H1 (cell line): ENCODE measurements around the gene LYPD6B.

Source experiments
- CTBP2 ChIP-seq: IDR thresholded peaks from 2 replicates; pipeline ENCODE4 v1.7.0; 2011; ENCODE audit warnings: borderline replicate concordance, mild to moderate bottlenecking, moderate library complexity, mixed read lengths, low read length; ENCODE audit not compliant: insufficient read depth, insufficient read length
- EGR1 ChIP-seq: IDR thresholded peaks from 2 replicates; pipeline ENCODE4 v1.6.1; 2011; ENCODE audit warnings: low read depth, low read length, borderline replicate concordance
- EP300 ChIP-seq, 2 experiments: IDR thresholded peaks; 1 replicate in 1 of 2; 2 replicates in 1 of 2; pipeline ENCODE4 v1.6.1; 2011 to 2012; ENCODE audit warnings: low read depth in 2 of 2, low read length in 2 of 2, mild to moderate bottlenecking in 2 of 2, borderline replicate concordance in 1 of 2, inconsistent platforms in 1 of 2, moderate library complexity in 1 of 2
- EZH2 ChIP-seq: fragments of 200-600 bp; sonication (generic); IDR thresholded peaks from 2 replicates; pipeline ENCODE4 v1.7.1; 2012; ENCODE audit warnings: low read depth, mild to moderate bottlenecking, moderate library complexity, low read length, inconsistent platforms; ENCODE audit not compliant: severe bottlenecking
- GABPA ChIP-seq: IDR thresholded peaks from 2 replicates; pipeline ENCODE4 v1.6.1; 2011; ENCODE audit warnings: mild to moderate bottlenecking, low read length, moderate library complexity, borderline replicate concordance; ENCODE audit not compliant: insufficient read depth
- KDM4A ChIP-seq: IDR thresholded peaks from one replicate; pipeline ENCODE4 v1.7.1; 2012; ENCODE audit warnings: low read depth, mild to moderate bottlenecking, moderate library complexity, low read length, inconsistent platforms; ENCODE audit not compliant: severe bottlenecking
- MAFK ChIP-seq: IDR thresholded peaks from 2 replicates; pipeline ENCODE4 v1.6.1; 2012; ENCODE audit warnings: low read depth, mild to moderate bottlenecking, improper control_type of control experiment, low read length
- POLR2A ChIP-seq, 2 experiments: IDR thresholded peaks; 1 replicate in 1 of 2; 2 replicates in 1 of 2; pipeline ENCODE4 v1.6.1; 2011; ENCODE audit warnings: low read depth in 2 of 2, low read length in 2 of 2, mild to moderate bottlenecking in 2 of 2; ENCODE audit errors: control extremely low read depth in 1 of 2
- POLR2AphosphoS5 ChIP-seq: IDR thresholded peaks from 2 replicates; pipeline ENCODE4 v1.6.1; 2011; ENCODE audit warnings: low read depth, low read length
- RFX5 ChIP-seq: IDR thresholded peaks from 2 replicates; pipeline ENCODE4 v1.6.1; 2011; ENCODE audit warnings: low read depth, low read length, improper control_type of control experiment, borderline replicate concordance
- SIN3A ChIP-seq, 2 experiments: IDR thresholded peaks in 1 of 2; conservative IDR thresholded peaks in 1 of 2; 2 replicates each; pipeline ENCODE4 v1.6.1; 2011 to 2012; ENCODE audit warnings: low read length in 2 of 2, improper control_type of control experiment in 1 of 2, low read depth in 1 of 2, mild to moderate bottlenecking in 1 of 2
- SP1 ChIP-seq: IDR thresholded peaks from 2 replicates; pipeline ENCODE4 v1.6.1; 2011; ENCODE audit warnings: low read depth, low read length
- TAF1 ChIP-seq: IDR thresholded peaks from 2 replicates; pipeline ENCODE4 v1.6.1; 2011; ENCODE audit warnings: mild to moderate bottlenecking, low read depth, low read length
- TF ChIP-seq, protein P1 (sequence below), 3 experiments: IDR thresholded peaks; 1 replicate in 2 of 3; 2 replicates in 1 of 3; pipeline versions ENCODE4 v1.5.1 to v1.6.1; 2011; ENCODE audit warnings: low read length in 3 of 3, mild to moderate bottlenecking in 3 of 3, inconsistent platforms in 2 of 3, low read depth in 1 of 3, moderate library complexity in 1 of 3; ENCODE audit not compliant: insufficient read depth in 1 of 3; ENCODE audit errors: control extremely low read depth in 1 of 3

DNA sequence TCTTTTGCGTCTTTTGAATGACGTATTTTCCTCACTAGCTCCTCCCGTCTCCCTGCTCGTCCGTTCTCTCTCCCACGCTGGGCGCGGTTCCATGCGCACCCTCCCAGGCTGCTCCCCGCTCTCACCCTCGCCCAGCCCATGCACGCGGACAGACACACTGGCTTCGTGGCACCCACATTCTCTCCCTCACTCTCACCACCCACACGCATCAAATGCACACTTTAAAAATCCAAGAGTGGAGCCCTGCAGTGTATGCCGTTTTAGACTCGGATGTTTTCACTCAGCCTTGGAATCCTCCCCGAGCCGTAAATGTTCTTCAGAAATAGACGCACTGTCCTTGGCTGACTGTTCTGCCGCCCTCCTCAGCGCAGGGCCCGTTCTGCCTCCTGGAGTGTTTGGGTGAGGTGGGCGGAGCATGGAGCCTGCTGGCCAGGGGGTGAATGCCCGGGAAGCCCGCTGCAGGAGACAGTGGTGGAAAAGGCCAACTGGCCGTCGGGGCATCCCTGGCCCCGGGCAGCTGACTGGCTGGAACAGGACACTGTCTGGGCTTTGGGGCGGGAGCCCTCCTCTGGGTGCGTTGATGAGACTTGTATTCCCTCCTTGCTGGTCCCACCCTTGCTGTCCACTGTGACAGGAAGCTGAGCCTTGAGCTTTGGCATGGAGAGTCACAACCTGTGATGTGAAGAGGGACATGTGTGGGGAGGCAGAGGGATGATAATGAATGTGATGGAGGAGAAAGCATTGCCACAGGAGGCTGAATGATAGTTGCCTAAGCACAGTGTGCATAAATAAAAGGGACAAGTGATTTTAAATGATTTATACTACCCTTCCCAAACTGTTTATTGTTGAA lies 35.4 kb upstream of the LYPD6B start:
- TF ChIP-seq EGR1 = no peak
- no peak for TF ChIP-seq SP1
- no peak for TF ChIP-seq TAF1
- TF ChIP-seq, protein P1, sequence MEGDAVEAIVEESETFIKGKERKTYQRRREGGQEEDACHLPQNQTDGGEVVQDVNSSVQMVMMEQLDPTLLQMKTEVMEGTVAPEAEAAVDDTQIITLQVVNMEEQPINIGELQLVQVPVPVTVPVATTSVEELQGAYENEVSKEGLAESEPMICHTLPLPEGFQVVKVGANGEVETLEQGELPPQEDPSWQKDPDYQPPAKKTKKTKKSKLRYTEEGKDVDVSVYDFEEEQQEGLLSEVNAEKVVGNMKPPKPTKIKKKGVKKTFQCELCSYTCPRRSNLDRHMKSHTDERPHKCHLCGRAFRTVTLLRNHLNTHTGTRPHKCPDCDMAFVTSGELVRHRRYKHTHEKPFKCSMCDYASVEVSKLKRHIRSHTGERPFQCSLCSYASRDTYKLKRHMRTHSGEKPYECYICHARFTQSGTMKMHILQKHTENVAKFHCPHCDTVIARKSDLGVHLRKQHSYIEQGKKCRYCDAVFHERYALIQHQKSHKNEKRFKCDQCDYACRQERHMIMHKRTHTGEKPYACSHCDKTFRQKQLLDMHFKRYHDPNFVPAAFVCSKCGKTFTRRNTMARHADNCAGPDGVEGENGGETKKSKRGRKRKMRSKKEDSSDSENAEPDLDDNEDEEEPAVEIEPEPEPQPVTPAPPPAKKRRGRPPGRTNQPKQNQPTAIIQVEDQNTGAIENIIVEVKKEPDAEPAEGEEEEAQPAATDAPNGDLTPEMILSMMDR (IDR thresholded peaks at IDR 0.05; ENCODE audit: control extremely low read depth in 1 of 3, insufficient read depth in 1 of 3, low read depth in 1 of 3, low read length in 3 of 3) = no peak
- no peak for TF ChIP-seq EP300 (IDR thresholded peaks at IDR 0.05; ENCODE audit: borderline replicate concordance in 1 of 2, low read depth in 2 of 2, low read length in 2 of 2)
- no peak for TF ChIP-seq CTBP2
- no peak for TF ChIP-seq GABPA
- TF ChIP-seq MAFK = no peak
- no peak for TF ChIP-seq KDM4A
- no peak for TF ChIP-seq EZH2
- TF ChIP-seq POLR2A (IDR thresholded peaks at IDR 0.05; ENCODE audit: control extremely low read depth in 1 of 2, low read depth in 2 of 2, low read length in 2 of 2) = no peak
- no peak for TF ChIP-seq SIN3A (conservative IDR thresholded peaks at IDR 0.05 in 1 of 2, IDR thresholded peaks at IDR 0.05 in 1 of 2; ENCODE audit: low read depth in 1 of 2, low read length in 2 of 2)
- no peak for TF ChIP-seq RFX5
- TF ChIP-seq POLR2AphosphoS5 = no peak
